Vagina (tissue), 2 donors: ENCODE data around the gene OR52K2. TPM values are rescaled to one million over a fixed set of nuclear protein-coding genes. Genes with fewer than 3 reads are reported as not detected.

Experiments used
- DNase-seq, 2 donors: peaks; one replicate each; pipeline ENCODE4 v3.0.0-alpha.2; 2017; ENCODE audit errors: extremely low spot score in 2 of 2
- H3K27ac ChIP-seq: fragments of 200-600 bp; sonication (generic); one replicate; pipeline ENCODE4 v1.5.1; 2019
- H3K27me3 ChIP-seq: fragments of 200-600 bp; sonication (generic); one replicate; pipeline ENCODE4 v1.5.1; 2019
- H3K36me3 ChIP-seq, 2 donors: fragments of 200-600 bp; sonication (generic); one replicate each; pipeline ENCODE4 v1.5.1; 2017 to 2019
- H3K4me1 ChIP-seq: fragments of 200-600 bp; sonication (generic); one replicate; pipeline ENCODE4 v1.5.1; 2019
- H3K4me3 ChIP-seq, 2 donors: fragments of 200-600 bp; sonication (generic); 1 replicate in 1 of 2; 2 replicates in 1 of 2; pipeline ENCODE4 v1.5.1; 2016 to 2019
- H3K9me3 ChIP-seq: fragments of 200-600 bp; sonication (generic); one replicate; pipeline ENCODE4 v1.5.1; 2019
- CTCF ChIP-seq, 3 experiments: fragments of 450-650 bp in 2 of 3; fragments of 200-600 bp in 1 of 3; sonication (generic) in 1 of 3; IDR thresholded peaks; one replicate each; pipeline ENCODE4 v1.5.1; 2017 to 2019; ENCODE audit warnings: antibody characterized with exemption in 3 of 3, mild to moderate bottlenecking in 2 of 3, moderate library complexity in 2 of 3
- POLR2A ChIP-seq, 2 donors: fragments of 450-650 bp; IDR thresholded peaks; one replicate each; pipeline ENCODE4 v1.6.1; 2017; ENCODE audit warnings: antibody characterized with exemption in 2 of 2, mild to moderate bottlenecking in 2 of 2, moderate library complexity in 2 of 2
- POLR2AphosphoS5 ChIP-seq, 2 donors: sonication (generic); formaldehyde crosslinking; IDR thresholded peaks; one replicate each; pipeline ENCODE4 v1.9.0; 2017; ENCODE audit warnings: antibody characterized with exemption in 2 of 2, mild to moderate bottlenecking in 2 of 2, low read depth in 1 of 2; ENCODE audit not compliant: insufficient read depth in 1 of 2
- intact Hi-C: fragments of 100-400 bp; cut with DNase I; formaldehyde crosslinking; loops from one replicate; pipeline ENCODE4 v1.15.1; 2023
- total RNA-seq: library from RNA; depleted of rRNA; stranded (reverse); fragments of >200 nt; gene quantifications from one replicate; pipeline ENCODE4 v1.2.3, GENCODE V29; 2016

OR52K2 gene
- total RNA-seq, 1 donor from 2014 or later, result not detected

GRCh38 chr11:4496557-4497248 lies 47.6 kb downstream of the OR52K2 start:
- Histone ChIP-seq H3K9me3 (no peaks in the 10 kb centered on the region), H3K4me1 (peaks cover 4% of the 10 kb centered on the region), H3K4me3 (no peak overlapping the region), H3K27ac (no peak overlapping the region), H3K27me3 (no peaks in the 10 kb centered on the region), H3K36me3 (no peaks in the 10 kb centered on the region)
- TF ChIP-seq POLR2AphosphoS5 (IDR thresholded peaks at IDR 0.05; ENCODE audit: insufficient read depth in 1 of 2, low read depth in 1 of 2), result no peak
- TF ChIP-seq CTCF (IDR thresholded peaks at IDR 0.05), result no peak
- TF ChIP-seq POLR2A (IDR thresholded peaks at IDR 0.05), result no peak
- no peak for DNase-seq
- intact Hi-C loops, result no loop called here

Other genes starting within 250 kb of the OR52K2 start
- not detected for gene OR52B4, start 80.9 kb upstream of the OR52K2 start, total RNA-seq
- 12.8 TPM for gene TRIM21, start 55.6 kb upstream of the OR52K2 start, total RNA-seq
- gene OR52K1, start 33.4 kb downstream of the OR52K2 start, total RNA-seq, result not detected
- gene OR52M1, start 95.9 kb downstream of the OR52K2 start, total RNA-seq, result not detected
- gene OR52I2, start 132.4 kb downstream of the OR52K2 start, total RNA-seq, result not detected
- gene OR52I1, start 144.7 kb downstream of the OR52K2 start, total RNA-seq, result not detected
- gene TRIM68, start 158.9 kb downstream of the OR52K2 start, total RNA-seq, result 9.6 TPM
- not detected for gene OR51D1, start 188.2 kb downstream of the OR52K2 start, total RNA-seq
- gene OR51E1, start 194.7 kb downstream of the OR52K2 start, total RNA-seq, result 0.25 TPM
- gene OR51E2, start 248.6 kb downstream of the OR52K2 start, total RNA-seq, result 0.98 TPM